A549 treated with AZD9567 at 1 μM for 4 hours (cell line): ENCODE measurements around the gene KIF2C. TPM values are rescaled to one million over a fixed set of nuclear protein-coding genes. Genes with fewer than 3 reads are reported as not detected.

Experiments used
- total RNA-seq: library from RNA; stranded (reverse); fragments of 200-300 nt; extraction: Qiagen RNA extraction; gene quantifications from 5 replicates; pipeline ENCODE4 v1.2.3, GENCODE V29; 2022; ENCODE audit not compliant: insufficient read depth

KIF2C gene
- 35.0 to 38.5 TPM (median 36.6 TPM) in 5 replicates for total RNA-seq

DNA sequence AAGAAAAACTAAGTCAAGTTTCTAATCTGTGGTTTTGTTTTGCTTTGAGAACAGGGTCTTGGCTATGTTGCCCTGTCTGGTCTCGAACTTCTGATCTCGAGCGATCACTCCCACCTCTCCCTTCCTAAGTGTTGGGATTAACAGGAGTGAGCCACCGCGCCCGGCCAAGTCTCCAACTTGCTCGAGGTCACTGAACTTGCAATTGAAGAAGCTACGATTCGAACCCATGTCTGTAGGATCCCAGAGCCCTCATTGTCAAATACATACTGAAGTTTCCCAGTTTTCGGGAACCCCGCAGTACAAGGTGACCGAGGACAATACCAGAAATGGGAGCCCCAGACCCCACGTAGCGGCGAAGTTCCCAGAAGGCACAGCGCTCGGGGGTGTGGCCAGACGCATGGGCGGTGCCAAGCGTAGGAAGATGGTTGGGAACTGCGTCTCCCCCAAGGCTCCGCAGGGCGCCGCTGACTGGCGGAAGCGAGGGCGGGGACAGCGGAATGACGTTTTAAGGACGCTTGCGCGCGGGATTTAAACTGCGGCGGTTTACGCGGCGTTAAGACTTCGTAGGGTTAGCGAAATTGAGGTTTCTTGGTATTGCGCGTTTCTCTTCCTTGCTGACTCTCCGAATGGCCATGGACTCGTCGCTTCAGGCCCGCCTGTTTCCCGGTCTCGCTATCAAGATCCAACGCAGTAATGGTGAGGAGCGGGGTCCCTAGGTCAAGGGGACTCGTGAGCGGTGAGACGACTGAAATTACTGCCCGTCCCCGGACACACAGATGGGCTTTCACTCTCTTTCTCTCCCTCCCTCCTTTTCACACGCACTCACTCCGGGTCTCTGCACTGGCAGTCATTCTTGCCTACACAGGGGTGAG is at the start of gene KIF2C:
Gene KIF2C (plus strand): TSS at position 531 of the 872 bp plus-strand sequence. CDS start 96 bp downstream, at position 627.

GRCh38 chr1:44730741-44731512 is 8.7 kb upstream of the KIF2C start, which contains the start of gene RNU5D-1:
TSS of gene RNU5D-1 (minus strand) at chr1:44731170.

GRCh38 chr1:44775078-44775929 is 35.7 kb downstream of the KIF2C start, which contains the start of gene RPS8:
TSS of gene RPS8 (plus strand) at chr1:44775540. CDS start at chr1:44775597, 57 bp downstream.

GRCh38 chr1:44788120-44788860 is 48.7 kb downstream of the KIF2C start, which contains the start of gene BEST4:
TSS of gene BEST4 (minus strand) at chr1:44788170. CDS start at chr1:44787705, 465 bp downstream.

GRCh38 chr1:44799770-44800584 is 60.3 kb downstream of the KIF2C start, which contains the start of gene PLK3:
TSS of gene PLK3 (plus strand) at chr1:44800377. CDS start at chr1:44800464, 87 bp downstream.

GRCh38 chr1:44806704-44807363 is 67.2 kb downstream of the KIF2C start, which contains the start of gene DYNLT4:
TSS of gene DYNLT4 (minus strand) at chr1:44807351. CDS start at chr1:44806668, 683 bp downstream.

GRCh38 chr1:44808063-44808937 is 68.7 kb downstream of the KIF2C start, which contains the start of gene BTBD19:
TSS of gene BTBD19 (plus strand) at chr1:44808523. CDS start at chr1:44808821, 298 bp downstream.

Other genes starting within 250 kb of the KIF2C start
- gene TMEM53, start 65.4 kb upstream of the KIF2C start, total RNA-seq = 10.0 to 19.2 TPM (median 10.5 TPM) in 5 replicates
- gene ARMH1, start 65.1 kb upstream of the KIF2C start, total RNA-seq = 0.62 to 1.5 TPM (median 0.89 TPM) in 4 of 5 replicates, not detected in the other
- gene RNU5D-1, start 8.7 kb upstream of the KIF2C start, total RNA-seq = not detected in 5 replicates
- 1,183 to 1,747 TPM (median 1,698 TPM) in 5 replicates for gene RPS8, start 35.7 kb downstream of the KIF2C start, total RNA-seq
- 0.22 to 0.60 TPM (median 0.38 TPM) in 4 of 5 replicates, not detected in the other for gene BEST4, start 48.3 kb downstream of the KIF2C start, total RNA-seq
- gene PLK3, start 60.5 kb downstream of the KIF2C start, total RNA-seq = 18.2 to 22.8 TPM (median 20.4 TPM) in 5 replicates
- gene DYNLT4, start 67.5 kb downstream of the KIF2C start, total RNA-seq = 0.49 to 0.94 TPM (median 0.80 TPM) in 4 of 5 replicates, not detected in the other
- 2.0 to 3.2 TPM (median 2.7 TPM) in 4 of 5 replicates, not detected in the other for gene BTBD19, start 68.7 kb downstream of the KIF2C start, total RNA-seq
- 0.21 to 0.91 TPM (median 0.30 TPM) in 5 replicates for gene PTCH2, start 103.4 kb downstream of the KIF2C start, total RNA-seq
- 18.6 to 19.4 TPM (median 19.0 TPM) in 5 replicates for gene EIF2B3, start 246.8 kb downstream of the KIF2C start, total RNA-seq